ENCODE results near the gene PLXNA4.

PLXNA4 gene

DNA sequence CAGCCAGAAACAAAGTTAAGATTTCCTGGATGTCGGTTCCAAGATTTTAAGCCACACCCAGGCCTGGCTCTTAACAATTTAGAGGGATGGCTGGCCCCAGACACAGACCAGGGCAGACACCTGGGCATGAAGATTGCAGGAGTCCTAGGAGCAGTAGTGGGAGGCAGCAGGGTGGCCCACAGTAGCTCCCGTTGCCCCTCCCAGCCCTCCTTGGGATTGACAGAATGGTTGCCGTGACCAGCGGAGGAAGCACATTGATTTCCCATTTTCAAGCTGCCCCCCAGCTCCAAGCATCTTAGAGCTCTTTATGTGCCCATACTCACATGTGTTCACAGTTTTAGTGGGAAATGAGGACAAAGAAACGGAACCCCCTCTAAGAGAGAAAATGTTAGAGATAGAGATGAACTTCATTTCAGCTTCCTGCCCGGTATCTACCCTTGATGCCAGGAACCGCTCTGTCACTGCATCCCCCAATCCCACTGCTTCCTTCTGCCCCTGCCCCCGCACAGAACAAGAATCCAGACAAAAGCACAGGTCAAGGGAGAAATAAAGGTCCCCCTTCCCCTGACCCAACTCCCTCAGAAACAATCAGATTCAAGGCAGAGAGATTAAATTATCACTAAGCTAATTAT lies 101.1 kb downstream of the PLXNA4 start:
- no peak for DNase-seq (ENCODE audit: low read depth)
- no peak for TF ChIP-seq CTCF (IDR thresholded peaks at IDR 0.05; ENCODE audit: low read depth, low read length, missing control alignments)
- H3K4me3 ChIP-seq (ENCODE audit: low read depth, low read length) = no peak overlapping the region

DNA sequence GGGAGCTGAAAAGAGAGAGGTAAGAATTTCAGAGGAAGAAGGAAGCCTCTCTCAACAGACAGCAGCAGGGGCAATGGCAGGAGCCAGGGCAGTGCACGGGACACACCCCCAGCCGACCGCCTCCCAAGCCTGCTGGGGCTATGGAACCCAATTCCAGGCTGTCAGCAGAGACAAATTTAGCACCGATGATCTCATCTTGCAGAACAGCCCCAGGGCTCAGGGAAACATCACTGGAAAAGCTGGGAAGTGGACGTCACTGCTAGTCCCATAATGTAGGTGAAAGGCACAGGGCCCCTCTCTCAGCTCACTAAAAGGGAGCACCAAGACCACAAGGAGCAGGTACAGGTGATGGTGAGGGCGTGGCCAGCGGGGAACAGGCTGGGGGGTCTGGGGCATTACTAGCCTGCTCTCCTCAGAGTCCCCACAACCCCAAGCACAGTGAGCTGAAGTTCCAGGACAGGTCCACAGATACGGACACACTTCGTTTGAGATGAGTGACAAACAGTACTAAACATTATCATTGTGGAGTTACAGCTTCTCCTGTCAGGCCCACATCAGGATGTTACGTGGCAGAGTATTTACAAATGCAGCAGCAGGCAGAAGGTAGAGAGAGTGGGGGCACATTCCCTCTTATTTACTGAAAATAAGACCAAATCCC lies 103.7 kb downstream of the PLXNA4 start:
- TF ChIP-seq CTCF (IDR thresholded peaks at IDR 0.05; ENCODE audit: low read depth, low read length, missing control alignments) = no peak
- no peak overlapping the region for H3K4me3 ChIP-seq (ENCODE audit: low read depth, low read length)
- DNase-seq (ENCODE audit: low read depth) = no peak

- no peak for DNase-seq (ENCODE audit: low read depth)
- H3K4me3 ChIP-seq (ENCODE audit: low read depth, low read length) = no peak overlapping the region
- no peak for TF ChIP-seq CTCF (IDR thresholded peaks at IDR 0.05; ENCODE audit: low read depth, low read length, missing control alignments)
Observed at GRCh38 chr7:132471515-132471914, 104.8 kb downstream of the PLXNA4 start.

GRCh38 chr7:132469681-132470080 lies 106.6 kb downstream of the PLXNA4 start:
- DNase-seq (ENCODE audit: low read depth) = no peak
- no peak overlapping the region for H3K4me3 ChIP-seq (ENCODE audit: low read depth, low read length)
- no peak for TF ChIP-seq CTCF (IDR thresholded peaks at IDR 0.05; ENCODE audit: low read depth, low read length, missing control alignments)

- no peak for TF ChIP-seq CTCF (IDR thresholded peaks at IDR 0.05; ENCODE audit: low read depth, low read length, missing control alignments)
- no peak for DNase-seq (ENCODE audit: low read depth)
Observed at GRCh38 chr7:132469264-132469663, 107.0 kb downstream of the PLXNA4 start.

DNA sequence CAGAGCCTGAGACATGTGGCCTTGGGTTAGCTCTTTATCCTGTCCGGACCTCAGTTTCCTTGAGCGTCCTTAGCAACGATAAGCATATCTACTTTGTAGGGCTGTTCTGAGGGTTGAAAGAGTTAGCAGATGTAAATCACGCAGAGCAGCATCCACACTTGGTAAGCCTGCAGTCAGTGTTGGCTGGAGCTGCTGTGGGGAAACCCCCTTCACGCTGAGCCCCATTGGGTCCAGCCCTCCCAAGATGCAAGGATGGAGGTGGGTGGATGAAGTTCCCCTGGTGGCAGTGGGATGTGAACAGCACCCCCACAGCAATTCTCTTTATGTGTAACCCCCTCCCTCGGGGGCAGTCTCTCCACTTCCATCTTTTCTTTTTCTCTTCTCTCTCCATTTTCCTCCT lies 109.9 kb downstream of the PLXNA4 start:
- H3K4me3 ChIP-seq (ENCODE audit: low read depth, low read length) = no peak overlapping the region
- DNase-seq (ENCODE audit: low read depth) = no peak
- no peak for TF ChIP-seq CTCF (IDR thresholded peaks at IDR 0.05; ENCODE audit: low read depth, low read length, missing control alignments)

More at GRCh38 chr7:132469264-132469663, 107.0 kb downstream of the PLXNA4 start:
- no peak overlapping the region for H3K4me3 ChIP-seq (ENCODE audit: low read depth, low read length)

GRCh38 chr7:132465516-132465915 lies 110.8 kb downstream of the PLXNA4 start:
- no peak overlapping the region for H3K4me3 ChIP-seq (ENCODE audit: low read depth, low read length)
- TF ChIP-seq CTCF (IDR thresholded peaks at IDR 0.05; ENCODE audit: low read depth, low read length, missing control alignments) = no peak
- no peak for DNase-seq (ENCODE audit: low read depth)
